ENCODE measurements around the gene SLCO2B1.

- TF ChIP-seq CTCF (IDR thresholded peaks at IDR 0.05), result no peak
- TF ChIP-seq POLR2A (IDR thresholded peaks at IDR 0.05), result no peak
These were observed 4.9 kb upstream of the SLCO2B1 start for GRCh38 chr11:75145972-75146519.
